Astrocyte (in vitro differentiated cells and primary cell): ENCODE measurements around the gene CLEC4M.

Source experiments
- EZH2 ChIP-seq: IDR thresholded peaks from 2 replicates; pipeline ENCODE4 v1.6.1; 2012; ENCODE audit warnings: mild to moderate bottlenecking, low read length, inconsistent platforms; ENCODE audit not compliant: insufficient read depth
- TF ChIP-seq, protein P1 (sequence below): IDR thresholded peaks from 2 replicates; pipeline ENCODE4 v1.5.1; 2011; ENCODE audit warnings: low read depth, mild to moderate bottlenecking, inconsistent platforms, low read length, moderate library complexity; ENCODE audit not compliant: insufficient read depth

DNA sequence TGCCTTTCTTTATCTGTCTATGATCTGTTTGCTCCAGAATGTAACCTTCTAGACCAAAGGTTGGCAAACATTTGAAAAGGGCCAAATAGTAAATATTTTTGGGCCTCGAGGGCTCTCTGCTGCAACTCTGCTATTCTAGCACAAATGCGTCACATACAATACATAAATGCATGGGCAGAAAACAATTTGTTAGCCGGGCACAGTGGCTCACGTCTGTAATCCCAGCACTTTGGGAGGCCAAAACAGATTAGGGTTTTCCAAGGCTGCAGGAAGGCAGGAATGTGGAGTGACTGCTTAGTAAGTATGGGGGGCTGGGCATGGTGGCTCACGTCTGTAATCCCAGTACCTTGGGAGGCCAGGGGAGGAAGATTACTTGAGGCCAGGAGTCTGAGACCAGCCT lies 45.1 kb downstream of the CLEC4M start:
- TF ChIP-seq, protein P1, sequence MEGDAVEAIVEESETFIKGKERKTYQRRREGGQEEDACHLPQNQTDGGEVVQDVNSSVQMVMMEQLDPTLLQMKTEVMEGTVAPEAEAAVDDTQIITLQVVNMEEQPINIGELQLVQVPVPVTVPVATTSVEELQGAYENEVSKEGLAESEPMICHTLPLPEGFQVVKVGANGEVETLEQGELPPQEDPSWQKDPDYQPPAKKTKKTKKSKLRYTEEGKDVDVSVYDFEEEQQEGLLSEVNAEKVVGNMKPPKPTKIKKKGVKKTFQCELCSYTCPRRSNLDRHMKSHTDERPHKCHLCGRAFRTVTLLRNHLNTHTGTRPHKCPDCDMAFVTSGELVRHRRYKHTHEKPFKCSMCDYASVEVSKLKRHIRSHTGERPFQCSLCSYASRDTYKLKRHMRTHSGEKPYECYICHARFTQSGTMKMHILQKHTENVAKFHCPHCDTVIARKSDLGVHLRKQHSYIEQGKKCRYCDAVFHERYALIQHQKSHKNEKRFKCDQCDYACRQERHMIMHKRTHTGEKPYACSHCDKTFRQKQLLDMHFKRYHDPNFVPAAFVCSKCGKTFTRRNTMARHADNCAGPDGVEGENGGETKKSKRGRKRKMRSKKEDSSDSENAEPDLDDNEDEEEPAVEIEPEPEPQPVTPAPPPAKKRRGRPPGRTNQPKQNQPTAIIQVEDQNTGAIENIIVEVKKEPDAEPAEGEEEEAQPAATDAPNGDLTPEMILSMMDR, result no peak
- no peak for TF ChIP-seq EZH2
